Upper lobe of left lung (tissue), 6 donors: ENCODE results near the gene NKX2-4. TPM values are rescaled to one million over a fixed set of nuclear protein-coding genes. Genes with fewer than 3 reads are reported as not detected.
"Not testable (repeated sequence)": the region's sequence is repeated elsewhere in the genome, so short reads cannot be mapped to it uniquely, and the experiment has no call there.

Source experiments
- ATAC-seq, 2 donors: fragments of 200-7000 bp; cut with Tn5 transposase; one replicate each; pipeline ENCODE4 v1.9.1; 2022; ENCODE audit warnings: mild to moderate bottlenecking in 2 of 2, moderate library complexity in 2 of 2; ENCODE audit not compliant: low FRiP score in 2 of 2
- DNase-seq, 2 donors: peaks; one replicate each; pipeline ENCODE4 v3.0.0-alpha.2; 2019 to 2020
- H3K27ac ChIP-seq, 4 donors: fragments of 200-600 bp; sonication (generic); one replicate each; pipeline ENCODE4 v1.5.1; 2016 to 2019
- H3K27me3 ChIP-seq, 4 donors: fragments of 200-600 bp; sonication (generic); one replicate each; pipeline ENCODE4 v1.5.1; 2017 to 2019
- H3K36me3 ChIP-seq, 4 donors: fragments of 200-600 bp; sonication (generic); one replicate each; pipeline ENCODE4 v1.5.1; 2016 to 2019
- H3K4me1 ChIP-seq, 4 donors: fragments of 200-600 bp; sonication (generic); one replicate each; pipeline ENCODE4 v1.5.1; 2018 to 2019
- H3K4me3 ChIP-seq, 4 donors: fragments of 200-600 bp; sonication (generic); one replicate each; pipeline ENCODE4 v1.5.1; 2017 to 2019; ENCODE audit warnings: mild to moderate bottlenecking in 2 of 4, moderate library complexity in 1 of 4
- H3K9me3 ChIP-seq, 4 donors: fragments of 200-600 bp; sonication (generic); one replicate each; pipeline ENCODE4 v1.5.1; 2018 to 2019
- CTCF ChIP-seq, 6 experiments: fragments of 450-650 bp in 4 of 6; fragments of 200-600 bp in 2 of 6; sonication (generic) in 2 of 6; IDR thresholded peaks; one replicate each; pipeline ENCODE4 v1.5.1; 2016 to 2019; ENCODE audit warnings: antibody characterized with exemption in 6 of 6
- EP300 ChIP-seq, 4 donors: sonication (generic); formaldehyde crosslinking; IDR thresholded peaks; one replicate each; pipeline ENCODE4 v1.5.1; 2017; ENCODE audit warnings: antibody characterized with exemption in 4 of 4, control low read depth in 2 of 4
- POLR2A ChIP-seq, 4 donors: fragments of 450-650 bp; IDR thresholded peaks; one replicate each; pipeline ENCODE4 v1.5.1; 2016 to 2017; ENCODE audit warnings: antibody characterized with exemption in 4 of 4, mild to moderate bottlenecking in 2 of 4
- POLR2AphosphoS5 ChIP-seq, 2 donors: sonication (generic); formaldehyde crosslinking; IDR thresholded peaks; one replicate each; pipeline ENCODE4 v1.5.1; 2017; ENCODE audit warnings: antibody characterized with exemption in 2 of 2
- WGBS, 2 donors: methylation state at CpG; one replicate each; pipeline ENCODE4 v1.1.5; 2017 to 2018; 5-methylcytosine and 5-hydroxymethylcytosine counted together
- total RNA-seq, 6 donors: library from RNA; depleted of rRNA in 4 of 6; stranded (reverse); fragments of >200 nt in 4 of 6; gene quantifications; one replicate each; pipeline versions ENCODE4 v1.1.0 to v1.2.1, GENCODE V29; 2016 to 2021
- donor health status: DM: no; HTN: no; CAD: no; lungs with moderate emphysema.
- donor health status: DM: no; HTN: yes; CAD: no; lungs with severe emphysema.

Gene NKX2-4
- total RNA-seq, 6 donors from 2014 or later = not detected

GRCh38 chr20:21371193-21371592, 26.1 kb downstream of the NKX2-4 start:
- peaks cover 0 to 68% (median 20%) of the 10 kb centered on the region in 4 donors for H3K36me3 ChIP-seq
- ATAC-seq (no peak), DNase-seq (no peak)
- H3K4me3 ChIP-seq = no peak overlapping the region
- no peak overlapping the region for H3K27ac ChIP-seq
- H3K9me3 ChIP-seq = no peaks in the 10 kb centered on the region
- TF ChIP-seq POLR2A (IDR thresholded peaks at IDR 0.05) (no peak), EP300 (IDR thresholded peaks at IDR 0.05) (no peak), CTCF (IDR thresholded peaks at IDR 0.05) (no peak), POLR2AphosphoS5 (IDR thresholded peaks at IDR 0.05) (no peak)
- 94 to 96% methylated on average over 1 of the region's 1 CpG for WGBS, 2 donors
- no peaks in the 10 kb centered on the region for H3K27me3 ChIP-seq
- no peaks in the 10 kb centered on the region for H3K4me1 ChIP-seq

GRCh38 chr20:21368791-21369190, 28.5 kb downstream of the NKX2-4 start:
- H3K27me3 ChIP-seq = no peaks in the 10 kb centered on the region
- ATAC-seq (no peak), DNase-seq (no peak)
- no peaks in the 10 kb centered on the region for H3K9me3 ChIP-seq
- TF ChIP-seq POLR2A (IDR thresholded peaks at IDR 0.05) = no peak
- no peak for TF ChIP-seq POLR2AphosphoS5 (IDR thresholded peaks at IDR 0.05)
- TF ChIP-seq CTCF (IDR thresholded peaks at IDR 0.05) = no peak
- TF ChIP-seq EP300 (IDR thresholded peaks at IDR 0.05) = no peak
- H3K36me3 ChIP-seq = peaks cover 0 to 70% (median 26%) of the 10 kb centered on the region in 4 donors
- no peak overlapping the region for H3K4me3 ChIP-seq
- 45 to 46% methylated on average over 2 of the region's 2 CpGs for whole genome bisulfite sequencing, 2 donors
- H3K4me1 ChIP-seq = no peaks in the 10 kb centered on the region
- H3K27ac ChIP-seq = no peak overlapping the region

- H3K4me1 ChIP-seq, H3K9me3 ChIP-seq, H3K27me3 ChIP-seq, ATAC-seq, H3K4me3 ChIP-seq, DNase-seq, H3K27ac ChIP-seq: not testable (repeated sequence)
- WGBS, 2 donors = 71 to 83% methylated on average over 9 of the region's 9 CpGs
- H3K36me3 ChIP-seq = peaks cover 0 to 68% (median 32%) of the 10 kb centered on the region in 4 donors
Measured at GRCh38 chr20:21366273-21366672, 31.1 kb downstream of the NKX2-4 start.

- TF ChIP-seq CTCF (IDR thresholded peaks at IDR 0.05) (no peak), POLR2A (IDR thresholded peaks at IDR 0.05) (no peak), EP300 (IDR thresholded peaks at IDR 0.05) (no peak), POLR2AphosphoS5 (IDR thresholded peaks at IDR 0.05) (no peak)
- H3K4me3 ChIP-seq = no peak overlapping the region
- 95 to 96% methylated on average over 3 of the region's 3 CpGs for WGBS, 2 donors
- H3K9me3 ChIP-seq = no peaks in the 10 kb centered on the region
- H3K27me3 ChIP-seq = no peaks in the 10 kb centered on the region
- H3K4me1 ChIP-seq = peaks cover 5 to 12% (median 10%) of the 10 kb centered on the region in 4 donors
- H3K36me3 ChIP-seq = peaks cover 0 to 67% (median 32%) of the 10 kb centered on the region in 4 donors
- DNase-seq (no peak), ATAC-seq (no peak)
- H3K27ac ChIP-seq = no peak overlapping the region
Measured at GRCh38 chr20:21365771-21366170, 31.6 kb downstream of the NKX2-4 start.

- ATAC-seq = no peak
- no peak overlapping the region for H3K27ac ChIP-seq
- no peaks in the 10 kb centered on the region for H3K9me3 ChIP-seq
- H3K36me3 ChIP-seq = peaks cover 0 to 73% (median 30%) of the 10 kb centered on the region in 4 donors
- DNase-seq = no peak
- H3K4me3 ChIP-seq = no peak overlapping the region
- no peaks in the 10 kb centered on the region for H3K27me3 ChIP-seq
- TF ChIP-seq CTCF (IDR thresholded peaks at IDR 0.05) (no peak), EP300 (IDR thresholded peaks at IDR 0.05) (no peak), POLR2AphosphoS5 (IDR thresholded peaks at IDR 0.05) (no peak), POLR2A (IDR thresholded peaks at IDR 0.05) (no peak)
- H3K4me1 ChIP-seq = peaks cover 19 to 23% (median 19%) of the 10 kb centered on the region in 4 donors
- 95 to 97% methylated on average over 6 of the region's 6 CpGs for WGBS, 2 donors
Measured at GRCh38 chr20:21364413-21364812, 32.9 kb downstream of the NKX2-4 start.
